NB4 (cell line): ENCODE measurements around the gene UBE2U.

Source experiments
- DNase-seq: peaks from one replicate; pipeline ENCODE4 v3.0.0; 2010; ENCODE audit warnings: low read depth
- H3K4me3 ChIP-seq: one replicate; pipeline ENCODE4 v1.5.1; 2011; ENCODE audit warnings: mild to moderate bottlenecking, low read depth, low read length, moderate library complexity
- MYC ChIP-seq: IDR thresholded peaks from 2 replicates; pipeline ENCODE4 v1.6.1; 2011; ENCODE audit warnings: low read depth, low read length
- POLR2A ChIP-seq: IDR thresholded peaks from 2 replicates; pipeline ENCODE4 v1.6.1; 2011; ENCODE audit warnings: mild to moderate bottlenecking; ENCODE audit not compliant: insufficient read length; ENCODE audit errors: extremely low read depth
- TF ChIP-seq, protein P1 (sequence below): IDR thresholded peaks from 2 replicates; pipeline ENCODE4 v1.6.1; 2011; ENCODE audit warnings: low read depth, low read length
- TF ChIP-seq, protein P2 (sequence below): IDR thresholded peaks from one replicate; pipeline ENCODE4 v1.5.1; 2012; ENCODE audit warnings: low read depth, low read length

Gene UBE2U

DNA sequence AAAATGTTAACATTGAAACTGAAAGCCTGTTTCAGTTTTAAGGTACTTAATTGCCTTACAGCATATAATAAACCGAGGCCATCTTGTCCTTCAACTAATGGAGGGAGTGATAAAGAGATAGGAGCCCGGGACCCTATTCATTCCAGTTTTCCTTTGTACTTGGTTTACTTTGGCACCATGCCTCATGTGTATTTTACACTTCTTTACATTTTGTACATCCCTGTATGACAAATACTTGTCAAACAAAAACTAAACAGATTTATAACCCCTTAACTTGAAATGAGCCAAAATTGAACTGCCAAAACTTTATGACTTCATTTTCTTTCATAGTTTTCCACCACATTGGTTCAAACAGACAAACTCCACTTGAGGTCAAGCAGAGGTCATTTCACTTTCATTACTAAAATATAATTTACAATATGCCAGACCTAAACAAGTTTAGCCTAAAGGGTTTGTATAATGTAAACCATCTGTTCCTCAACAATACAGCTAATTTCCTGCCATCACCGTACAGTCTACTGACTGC is 30.9 kb upstream of the UBE2U start:
- no peak overlapping the region for H3K4me3 ChIP-seq
- DNase-seq: no peak
- TF ChIP-seq, protein P1, sequence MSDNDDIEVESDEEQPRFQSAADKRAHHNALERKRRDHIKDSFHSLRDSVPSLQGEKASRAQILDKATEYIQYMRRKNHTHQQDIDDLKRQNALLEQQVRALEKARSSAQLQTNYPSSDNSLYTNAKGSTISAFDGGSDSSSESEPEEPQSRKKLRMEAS: no peak
- no peak for TF ChIP-seq MYC
- no peak for TF ChIP-seq POLR2A
- TF ChIP-seq, protein P2, sequence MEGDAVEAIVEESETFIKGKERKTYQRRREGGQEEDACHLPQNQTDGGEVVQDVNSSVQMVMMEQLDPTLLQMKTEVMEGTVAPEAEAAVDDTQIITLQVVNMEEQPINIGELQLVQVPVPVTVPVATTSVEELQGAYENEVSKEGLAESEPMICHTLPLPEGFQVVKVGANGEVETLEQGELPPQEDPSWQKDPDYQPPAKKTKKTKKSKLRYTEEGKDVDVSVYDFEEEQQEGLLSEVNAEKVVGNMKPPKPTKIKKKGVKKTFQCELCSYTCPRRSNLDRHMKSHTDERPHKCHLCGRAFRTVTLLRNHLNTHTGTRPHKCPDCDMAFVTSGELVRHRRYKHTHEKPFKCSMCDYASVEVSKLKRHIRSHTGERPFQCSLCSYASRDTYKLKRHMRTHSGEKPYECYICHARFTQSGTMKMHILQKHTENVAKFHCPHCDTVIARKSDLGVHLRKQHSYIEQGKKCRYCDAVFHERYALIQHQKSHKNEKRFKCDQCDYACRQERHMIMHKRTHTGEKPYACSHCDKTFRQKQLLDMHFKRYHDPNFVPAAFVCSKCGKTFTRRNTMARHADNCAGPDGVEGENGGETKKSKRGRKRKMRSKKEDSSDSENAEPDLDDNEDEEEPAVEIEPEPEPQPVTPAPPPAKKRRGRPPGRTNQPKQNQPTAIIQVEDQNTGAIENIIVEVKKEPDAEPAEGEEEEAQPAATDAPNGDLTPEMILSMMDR: no peak

DNA sequence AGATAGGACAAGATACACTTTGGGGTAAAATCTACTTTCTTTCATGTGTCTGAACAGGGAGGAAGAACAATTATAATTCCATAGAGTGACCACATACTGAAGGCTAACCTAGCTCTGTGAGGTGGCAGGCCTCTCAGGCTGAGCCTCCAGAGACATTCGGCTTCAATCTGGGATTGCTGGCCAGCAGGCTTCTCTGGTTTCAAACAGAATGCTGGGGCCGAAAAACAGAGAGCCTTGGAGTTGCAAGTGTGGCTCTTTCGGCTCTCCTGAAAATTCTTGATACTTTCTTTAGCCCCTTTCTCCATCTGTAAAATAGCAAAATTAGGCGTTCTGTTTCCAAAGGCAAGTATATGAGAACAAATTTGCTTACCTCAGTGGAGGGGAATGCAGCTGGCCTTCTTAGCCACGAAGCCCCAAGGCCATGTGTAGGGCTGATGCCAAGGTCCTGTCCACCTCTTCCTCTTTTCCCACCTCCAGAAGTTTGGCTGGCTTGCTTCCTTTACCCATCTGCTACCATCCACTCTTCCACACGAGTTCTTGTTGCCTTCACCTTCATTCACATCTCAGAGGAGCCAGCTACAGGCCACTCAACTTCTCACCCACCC is 30.0 kb upstream of the UBE2U start:
- TF ChIP-seq, protein P2: no peak
- TF ChIP-seq POLR2A: no peak
- TF ChIP-seq MYC: no peak
- TF ChIP-seq, protein P1: no peak
- DNase-seq: no peak

DNA sequence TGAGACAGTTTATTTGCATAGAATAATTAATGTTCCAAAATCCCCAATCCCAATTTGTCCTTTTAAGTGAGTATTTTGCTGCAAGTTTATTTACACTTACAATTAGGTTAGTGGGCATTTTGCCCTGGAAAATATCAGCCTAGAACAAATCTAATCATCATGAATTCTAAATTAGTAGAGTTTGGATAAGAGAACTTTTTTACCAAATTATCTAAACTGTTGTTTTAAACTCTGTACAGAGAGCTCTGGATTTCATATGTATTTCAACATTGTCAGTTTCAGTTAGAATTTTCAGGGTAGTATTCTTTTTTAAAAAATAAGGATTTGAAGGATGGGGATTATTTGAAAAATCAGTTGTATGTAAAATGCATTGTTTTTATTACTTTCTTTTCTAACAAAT is 27.8 kb upstream of the UBE2U start:
- TF ChIP-seq, protein P2: no peak
- TF ChIP-seq, protein P1: no peak
- TF ChIP-seq POLR2A (no peak), MYC (no peak)
- H3K4me3 ChIP-seq: no peak overlapping the region
- DNase-seq: no peak

More for the DNA sequence above, 30.0 kb upstream of the UBE2U start:
- no peak overlapping the region for H3K4me3 ChIP-seq

DNA sequence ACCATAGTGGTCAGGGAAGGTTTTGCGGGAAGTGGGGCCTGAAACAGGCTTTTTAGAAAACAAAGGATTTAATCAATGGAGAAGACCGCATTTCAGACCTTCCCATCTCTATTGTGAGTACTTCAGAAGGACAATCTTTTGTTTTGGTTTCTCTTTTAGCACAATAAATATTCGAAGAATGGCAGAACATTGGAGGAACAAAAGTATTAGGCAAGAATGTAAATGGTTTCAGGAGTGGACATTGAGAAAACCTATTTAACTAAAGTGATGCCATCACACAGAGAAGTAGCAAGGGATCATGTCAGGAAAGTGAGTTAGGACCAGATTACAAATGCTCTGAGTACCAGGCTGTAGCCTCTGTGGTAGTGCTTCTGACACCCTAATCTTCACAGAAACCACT is 26.8 kb upstream of the UBE2U start:
- TF ChIP-seq, protein P1: no peak
- TF ChIP-seq, protein P2: no peak
- TF ChIP-seq MYC: no peak
- no peak for DNase-seq
- H3K4me3 ChIP-seq: no peak overlapping the region

DNA sequence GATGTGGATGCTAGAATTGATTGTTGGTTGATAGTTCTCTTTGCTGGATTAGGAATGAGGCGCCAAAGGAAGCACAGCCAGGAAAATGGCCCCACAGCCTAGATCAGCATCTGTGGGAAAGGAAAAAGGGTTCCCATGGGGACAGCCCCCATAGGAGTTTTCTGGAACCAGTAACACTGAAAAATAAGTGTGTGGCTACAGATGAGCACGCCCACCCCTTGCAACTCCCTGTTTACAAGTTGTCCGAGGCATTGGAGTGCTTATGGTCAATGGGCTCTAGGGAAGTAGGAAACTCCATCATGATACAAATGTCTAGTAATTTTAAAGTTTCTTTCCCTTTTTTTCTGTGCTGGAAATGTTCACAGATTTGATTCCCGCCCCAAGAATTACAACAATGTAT is 23.8 kb upstream of the UBE2U start:
- no peak for DNase-seq
- no peak overlapping the region for H3K4me3 ChIP-seq
- TF ChIP-seq, protein P2: no peak
- TF ChIP-seq POLR2A: no peak
- TF ChIP-seq, protein P1: no peak
- no peak for TF ChIP-seq MYC
